COLO668 (cell line): ENCODE results near the gene ST6GALNAC2.
"Not testable (repeated sequence)": the region's sequence is repeated elsewhere in the genome, so short reads cannot be mapped to it uniquely, and the experiment has no call there.

Experiments
- DNase-seq: peaks from one replicate; lab custom pipeline; 2025; ENCODE audit not compliant: unreplicated experiment; lab: John Stamatoyannopoulos, UW

Gene ST6GALNAC2

DNA sequence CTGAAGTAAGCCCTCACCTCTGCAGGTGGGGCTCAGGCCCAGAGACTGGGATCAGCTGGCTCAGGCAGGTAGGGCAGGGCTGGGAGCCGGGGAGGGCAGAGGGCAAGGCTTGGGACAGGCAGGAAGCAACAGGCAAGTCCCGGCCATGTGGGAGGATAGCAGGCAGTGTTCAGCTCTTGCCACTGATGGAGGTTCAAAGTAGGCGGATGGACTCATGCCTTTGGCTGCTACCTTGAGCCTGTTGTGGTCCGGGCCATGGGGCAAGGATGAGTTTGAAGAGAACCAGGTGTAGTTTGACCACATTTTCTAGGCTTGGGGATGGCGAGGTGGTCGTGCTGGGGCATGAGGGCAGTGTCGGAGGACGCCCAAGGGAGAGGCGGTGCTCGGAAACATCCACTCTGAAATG lies 43.1 kb downstream of the ST6GALNAC2 start:
- DNase-seq, result no peak

DNA sequence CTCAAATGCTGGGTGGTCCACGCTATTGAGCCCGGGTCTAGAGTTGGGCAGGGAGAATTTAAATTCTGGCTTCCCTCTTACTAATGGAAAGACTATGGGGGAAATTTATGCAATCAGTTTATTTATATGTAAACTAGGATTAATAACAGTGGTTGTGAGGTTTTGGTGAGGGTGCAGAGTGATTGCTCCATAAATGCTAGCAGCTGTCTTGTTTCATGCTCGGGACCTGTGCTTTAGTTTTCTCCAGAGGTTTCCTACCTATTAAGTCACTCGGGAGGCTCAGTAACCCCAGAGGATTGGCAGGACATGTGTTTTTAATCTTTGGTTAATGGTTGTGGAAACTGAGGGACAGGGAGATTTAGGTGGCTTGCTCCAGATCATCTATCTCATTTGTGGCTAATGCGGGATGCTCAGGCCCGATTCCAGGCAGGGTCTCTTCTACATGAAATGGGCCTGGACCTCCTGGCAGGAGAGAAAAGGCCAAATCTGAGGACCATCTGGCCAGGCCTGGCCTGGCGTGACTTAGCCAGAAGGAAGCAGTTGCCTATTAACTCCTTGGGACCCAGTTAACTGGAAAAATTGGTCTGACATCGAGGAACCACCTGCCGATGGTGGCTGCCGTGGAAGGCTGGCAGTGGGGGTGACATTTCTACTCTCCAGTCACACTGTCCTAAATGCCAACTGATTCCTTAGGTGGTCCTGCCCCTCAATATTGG lies 43.8 kb downstream of the ST6GALNAC2 start:
- no peak for DNase-seq

DNA sequence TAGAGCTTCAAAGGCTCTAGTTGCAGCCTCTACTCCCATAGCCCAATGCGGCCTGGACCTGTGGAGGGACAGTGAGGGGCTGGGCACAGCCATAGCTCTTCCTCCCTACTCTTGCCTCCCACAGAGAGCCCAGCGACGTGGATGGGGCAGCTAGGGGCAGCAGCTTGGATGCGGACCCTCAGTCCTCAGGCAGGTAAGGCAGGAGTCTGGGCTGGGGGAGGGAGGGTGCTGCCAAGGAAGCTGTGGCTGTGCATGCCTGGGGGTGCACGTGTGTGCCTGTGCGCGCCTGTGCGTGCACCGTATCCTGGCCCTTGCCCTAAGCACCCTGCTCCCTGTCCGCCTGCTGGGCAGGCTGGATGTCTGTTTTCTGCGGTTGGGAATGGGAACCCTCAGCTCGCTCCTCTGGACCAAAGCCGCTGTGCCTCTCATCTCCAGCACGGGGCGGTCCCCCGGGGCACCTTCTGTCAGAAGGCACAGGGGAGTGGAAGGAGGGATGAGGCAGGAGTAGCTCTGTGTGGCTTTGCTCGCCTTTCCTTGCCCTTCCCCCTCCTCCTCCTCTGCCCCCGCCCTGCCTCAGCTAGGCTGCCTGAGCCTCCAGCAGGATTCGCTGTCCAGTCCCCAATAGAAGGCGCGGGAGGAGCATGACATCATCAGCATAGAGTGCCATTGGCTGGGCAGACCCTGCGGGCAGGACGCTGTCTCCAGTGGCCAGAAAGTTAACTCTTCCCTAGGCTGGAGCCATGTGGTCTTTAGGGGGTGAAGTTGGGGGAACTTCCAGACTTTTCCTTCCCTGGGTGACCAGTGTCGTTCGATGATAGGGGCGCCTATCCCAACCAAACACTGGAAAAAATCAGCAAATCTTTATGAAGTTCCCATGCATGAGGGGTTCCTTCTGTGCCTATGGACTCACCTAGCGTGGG lies 45.0 kb downstream of the ST6GALNAC2 start:
- peak; percentile 10 for DNase-seq

DNA sequence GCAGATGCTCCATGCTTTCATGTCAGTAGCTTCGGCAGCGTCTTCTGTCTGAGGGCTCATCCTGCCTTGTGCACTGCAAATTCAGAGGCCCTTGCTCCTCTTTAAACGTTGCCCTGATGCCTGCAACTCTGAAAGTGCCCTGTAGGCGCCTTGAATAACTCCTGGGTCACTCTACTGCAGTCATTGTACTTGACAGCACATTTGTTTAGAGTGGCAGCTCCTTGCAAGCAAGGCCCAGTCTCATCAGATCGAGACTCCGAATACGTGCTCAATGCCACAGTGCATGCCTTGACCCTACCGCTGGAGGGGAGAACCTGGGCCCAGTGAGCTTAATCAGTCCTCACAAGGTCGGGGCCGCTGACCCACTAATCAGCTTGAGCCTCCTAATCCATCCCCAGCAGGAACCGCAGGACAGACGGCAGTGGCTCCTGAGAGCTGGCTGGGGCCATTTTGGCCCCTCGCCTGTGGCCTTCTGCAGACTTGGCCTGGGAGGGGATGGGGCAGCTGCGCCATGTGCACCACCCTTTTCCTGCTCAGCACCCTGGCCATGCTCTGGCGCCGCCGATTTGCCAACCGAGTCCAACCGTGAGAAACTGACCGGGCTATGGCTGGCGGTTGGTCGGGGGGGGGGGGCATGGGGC lies 45.9 kb downstream of the ST6GALNAC2 start, which contains the start of gene PRCD:
Gene PRCD (plus strand): TSS at position 414 of the 641 bp plus-strand sequence. CDS start 98 bp downstream, at position 512.
- no peak for DNase-seq

DNA sequence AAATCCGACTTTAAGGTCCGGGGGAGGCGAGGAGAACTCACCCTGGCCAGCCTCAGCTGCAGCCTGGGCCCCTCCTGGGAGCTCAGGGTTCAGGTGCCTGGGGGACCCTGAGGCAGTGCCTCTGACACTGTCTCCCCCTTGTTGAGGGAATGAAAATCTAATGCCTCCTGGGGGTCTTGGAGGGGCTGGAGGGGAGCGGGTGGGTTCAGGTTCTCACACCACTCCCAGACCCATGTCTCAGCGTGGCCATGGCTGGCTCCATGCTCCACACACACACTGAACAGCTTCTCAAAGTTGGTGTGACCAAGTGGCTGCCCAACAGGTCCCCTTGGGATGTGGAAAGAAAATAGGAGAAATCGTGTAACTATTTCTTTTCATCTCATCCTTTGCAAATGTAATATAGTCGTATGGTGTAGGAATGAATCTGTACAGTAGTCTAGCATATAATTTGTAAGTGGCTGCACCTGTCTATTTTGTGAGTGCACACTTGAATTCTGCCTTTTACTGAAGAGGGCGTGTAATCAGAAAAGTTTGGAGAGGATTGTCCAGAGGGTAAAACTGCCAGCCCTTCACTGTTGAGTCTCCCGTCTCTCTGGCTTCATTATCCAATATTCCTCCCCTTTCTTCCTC lies 46.6 kb downstream of the ST6GALNAC2 start:
- DNase-seq, result no peak

DNA sequence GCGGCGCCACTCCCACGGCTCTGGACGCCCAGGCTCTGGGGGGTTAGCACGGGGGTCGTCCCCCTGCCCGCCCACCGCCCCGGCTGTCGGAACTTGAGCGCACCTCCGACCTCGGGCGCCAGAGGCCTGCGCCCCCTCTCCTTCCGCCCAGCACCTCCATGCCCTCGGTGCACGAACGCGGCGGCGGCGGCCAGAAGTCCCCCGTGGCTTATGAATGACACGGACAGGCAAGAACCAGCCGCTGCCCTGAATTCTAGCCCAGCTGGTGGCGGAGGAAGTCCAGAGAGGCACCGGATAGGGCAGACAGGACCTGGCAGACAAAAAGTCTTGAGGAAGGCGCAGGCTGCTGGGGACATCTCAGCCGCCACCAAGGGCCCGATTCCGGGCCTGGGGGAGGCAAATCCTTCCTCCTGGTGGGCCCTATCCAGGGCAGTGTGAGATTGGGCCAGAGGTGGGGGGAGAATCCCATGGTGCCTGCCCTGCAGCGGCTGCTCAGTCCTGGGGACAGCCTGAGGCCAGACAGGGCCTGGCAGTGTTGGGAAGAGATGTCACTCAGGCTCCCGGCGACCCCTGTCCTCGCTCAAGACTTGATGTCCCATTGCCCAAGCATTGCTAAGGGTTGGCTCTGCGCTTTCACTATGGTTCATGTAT lies 47.3 kb downstream of the ST6GALNAC2 start:
- no peak for DNase-seq

DNA sequence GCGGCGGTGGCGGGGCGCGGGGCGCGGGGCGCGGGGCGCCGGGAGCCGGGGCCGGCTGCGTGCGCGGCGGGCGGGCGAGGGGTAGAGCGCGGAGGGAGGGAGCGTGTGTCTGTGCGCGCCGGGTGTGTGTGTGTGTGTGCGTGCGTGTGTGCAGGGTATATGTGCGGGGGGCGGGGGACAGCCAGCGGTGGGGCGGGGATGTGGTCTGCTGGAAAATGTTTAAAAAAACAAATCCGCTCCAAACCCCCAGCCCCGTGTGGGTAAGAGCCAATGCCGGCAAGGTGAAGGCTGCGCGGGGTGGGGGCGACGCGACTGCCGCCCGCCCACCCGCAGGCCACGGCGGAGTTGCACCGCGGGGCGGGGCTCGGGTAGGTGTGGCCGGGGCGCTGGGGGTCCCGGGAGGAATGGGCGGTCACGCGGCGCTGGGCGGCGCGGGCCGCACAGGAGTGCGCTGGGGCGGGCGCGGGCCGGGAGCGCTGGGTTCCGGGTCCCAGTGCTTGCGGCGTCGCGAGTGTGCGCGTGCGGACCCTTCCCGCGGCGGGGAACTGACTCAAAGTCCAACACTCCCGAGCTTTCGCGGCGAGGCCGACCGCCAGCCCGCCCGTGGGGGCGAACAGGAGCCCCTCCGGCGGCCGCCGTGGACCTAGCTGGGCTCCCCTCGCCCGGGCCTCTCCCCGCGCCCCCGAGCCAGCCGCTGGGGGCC lies 47.9 kb downstream of the ST6GALNAC2 start, which contains the start of gene CYGB:
Gene CYGB (minus strand): TSS at position 132 of the 703 bp plus-strand sequence. CDS start 167 bp downstream, outside the sequence.
- DNase-seq, result no peak

DNA sequence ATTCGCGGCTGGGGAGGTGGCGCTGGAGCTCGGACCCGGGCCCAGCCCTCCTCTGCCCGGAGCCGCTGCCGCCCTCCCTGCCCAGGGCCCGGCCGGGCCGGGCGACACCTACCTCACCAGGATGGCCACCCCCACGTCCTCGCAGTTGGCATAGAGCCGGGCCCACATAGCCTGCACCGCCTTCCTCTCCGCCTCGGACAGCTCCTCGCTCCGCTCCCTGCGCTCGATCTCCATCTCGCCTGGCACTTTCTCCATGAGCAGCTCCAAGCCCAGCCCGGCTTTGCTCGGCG lies 48.4 kb downstream of the ST6GALNAC2 start:
- DNase-seq, result no peak

DNA sequence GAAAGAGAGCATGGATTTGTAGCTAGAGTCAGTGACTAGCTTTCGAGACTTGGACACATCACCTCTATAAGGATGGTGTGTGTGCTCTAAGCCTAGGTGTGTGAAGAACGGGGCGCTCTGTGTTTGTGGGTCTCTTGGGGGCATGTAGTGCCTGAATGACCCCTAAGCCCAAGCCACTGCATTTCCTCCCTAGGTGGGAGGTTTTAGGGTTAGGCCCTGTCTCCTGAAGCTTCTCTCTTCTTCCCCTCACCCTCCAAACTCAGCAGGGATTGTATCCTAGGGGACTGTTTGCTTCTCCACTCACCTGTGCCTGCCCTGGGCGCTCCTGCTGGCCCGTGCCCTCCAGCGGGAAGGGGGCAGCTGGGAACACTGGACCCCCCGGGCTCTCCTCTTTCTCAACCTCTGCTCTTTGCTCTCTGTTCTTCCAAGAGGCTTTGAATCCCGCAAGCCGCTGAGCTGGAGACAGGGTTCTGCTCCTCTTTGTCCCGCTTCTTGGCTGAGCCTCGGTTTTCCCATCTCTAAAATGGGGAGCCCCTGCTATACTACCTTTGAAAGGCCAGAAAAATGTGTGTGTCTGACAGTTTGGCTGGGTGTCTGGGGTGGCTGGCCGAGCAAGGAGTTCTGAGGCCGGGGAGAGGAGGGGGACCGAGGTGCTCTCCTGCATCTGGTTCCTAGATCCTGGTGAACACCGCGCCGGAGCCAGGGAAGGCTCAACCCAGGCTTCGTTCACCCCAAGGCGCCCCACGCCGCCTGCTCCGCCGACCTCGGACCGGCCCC lies 49.0 kb downstream of the ST6GALNAC2 start:
- no peak for DNase-seq

DNA sequence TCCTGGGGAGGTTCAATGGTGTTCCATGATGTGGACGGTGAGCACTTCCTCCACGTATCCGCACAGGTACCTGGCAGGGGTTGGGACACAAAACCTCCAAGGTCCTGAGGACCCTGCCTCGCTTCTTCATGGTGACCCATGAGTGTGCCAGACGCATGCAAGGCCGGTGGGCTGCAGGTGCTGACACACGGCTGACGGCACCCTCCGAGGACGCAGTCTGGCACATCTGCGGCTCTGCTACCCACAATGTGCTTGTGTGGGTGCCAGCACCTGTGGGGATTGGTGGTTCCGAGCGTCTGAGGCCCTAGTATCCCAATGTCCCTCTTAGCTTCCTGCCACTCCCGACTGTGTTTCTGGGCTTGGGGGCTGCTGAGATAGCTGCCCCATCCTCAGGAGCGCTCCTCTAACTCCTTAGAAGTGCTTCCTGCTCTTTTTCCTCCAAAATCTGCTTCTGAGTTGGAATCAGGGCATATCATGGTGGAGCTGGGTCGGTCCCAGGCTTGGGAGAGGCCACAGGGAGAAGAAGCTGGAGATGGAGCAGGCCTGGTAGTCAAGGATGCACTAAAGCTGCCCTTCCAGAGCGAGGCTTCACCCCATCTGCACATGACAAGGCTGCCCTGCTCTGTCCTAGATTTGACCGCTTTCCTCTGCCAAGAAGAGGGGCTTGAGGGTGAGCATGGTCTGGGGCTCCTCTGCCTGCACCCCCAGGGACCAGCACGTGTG lies 49.7 kb downstream of the ST6GALNAC2 start:
- no peak for DNase-seq

DNA sequence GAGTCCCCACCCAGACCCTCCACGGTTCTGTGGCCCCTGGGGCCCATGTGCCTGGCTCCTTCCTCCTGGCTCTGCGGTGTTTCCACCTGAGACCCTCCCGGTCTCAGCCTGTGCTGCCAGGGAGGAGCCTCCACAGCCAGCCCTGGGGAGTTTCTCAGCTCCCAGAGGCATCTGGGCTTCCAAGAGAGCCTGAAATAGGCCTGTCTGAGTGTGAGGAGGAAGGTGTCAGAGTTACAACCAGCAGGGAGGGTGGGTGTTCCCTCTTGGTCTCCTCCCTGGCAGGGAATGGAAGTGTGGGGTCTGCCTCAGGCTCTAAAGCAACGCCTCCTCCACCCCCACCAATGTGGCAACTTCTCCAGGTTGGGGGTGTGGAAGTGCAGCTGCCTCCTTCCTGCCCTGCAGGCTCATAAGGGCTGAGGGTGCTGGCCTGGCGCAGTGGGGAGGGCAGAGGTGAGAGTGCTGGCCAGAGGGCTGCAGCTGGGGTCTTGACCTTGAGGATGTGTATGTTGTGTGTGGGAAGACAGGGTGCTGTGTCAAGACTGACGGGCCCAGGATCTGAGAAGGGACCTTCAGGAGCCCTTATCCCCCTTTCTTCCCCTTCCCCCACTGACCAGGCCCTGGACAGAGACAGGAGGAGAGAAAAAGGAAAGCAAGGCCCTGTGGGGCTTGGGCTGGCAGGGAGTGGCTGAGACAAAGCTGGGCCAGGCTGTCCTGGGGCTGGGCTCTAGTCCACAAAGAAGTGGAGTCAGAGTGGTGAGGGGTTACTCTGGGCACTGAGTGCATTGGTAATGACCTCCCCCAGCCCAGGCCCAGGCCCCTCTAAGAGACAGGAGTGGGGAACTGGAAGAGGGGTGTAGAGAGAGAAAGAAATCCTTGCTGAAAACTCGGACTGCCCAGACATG lies 50.6 kb downstream of the ST6GALNAC2 start:
- DNase-seq, result no peak

DNA sequence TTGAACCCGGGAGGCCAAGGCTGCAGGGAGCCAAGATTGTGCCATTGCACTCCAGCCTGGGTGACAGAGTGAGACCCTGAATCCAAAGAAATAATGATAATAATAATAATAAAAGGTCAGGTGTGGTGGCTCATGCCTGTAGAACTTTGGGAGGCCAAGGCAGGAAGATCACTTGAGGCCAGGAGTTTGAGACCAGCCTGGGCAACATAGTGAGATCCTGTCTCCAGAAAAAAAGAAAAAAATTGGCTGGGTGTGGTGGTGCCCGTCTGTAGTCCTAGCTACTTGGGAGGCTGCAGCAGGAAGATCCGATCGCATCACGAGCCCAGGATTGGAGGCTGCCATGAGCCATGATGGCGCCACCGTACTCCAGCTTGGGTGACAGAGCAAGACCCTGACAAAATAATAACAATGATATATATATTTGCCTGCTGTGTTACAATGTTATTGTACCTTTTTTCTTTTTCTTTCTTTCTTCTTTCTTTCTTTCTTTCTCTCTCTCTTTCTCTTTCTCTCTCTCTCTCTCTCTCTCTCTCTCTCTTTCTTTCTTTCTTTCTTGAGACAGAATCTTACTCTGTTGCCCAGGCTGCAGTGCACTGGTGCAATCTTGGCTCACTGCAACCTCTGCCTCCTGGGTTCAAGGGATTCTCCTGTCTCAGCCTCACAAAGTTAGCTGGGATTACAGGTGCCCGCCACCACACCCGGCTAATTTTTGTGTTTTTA lies 51.9 kb downstream of the ST6GALNAC2 start:
- not testable (repeated sequence) for DNase-seq

DNA sequence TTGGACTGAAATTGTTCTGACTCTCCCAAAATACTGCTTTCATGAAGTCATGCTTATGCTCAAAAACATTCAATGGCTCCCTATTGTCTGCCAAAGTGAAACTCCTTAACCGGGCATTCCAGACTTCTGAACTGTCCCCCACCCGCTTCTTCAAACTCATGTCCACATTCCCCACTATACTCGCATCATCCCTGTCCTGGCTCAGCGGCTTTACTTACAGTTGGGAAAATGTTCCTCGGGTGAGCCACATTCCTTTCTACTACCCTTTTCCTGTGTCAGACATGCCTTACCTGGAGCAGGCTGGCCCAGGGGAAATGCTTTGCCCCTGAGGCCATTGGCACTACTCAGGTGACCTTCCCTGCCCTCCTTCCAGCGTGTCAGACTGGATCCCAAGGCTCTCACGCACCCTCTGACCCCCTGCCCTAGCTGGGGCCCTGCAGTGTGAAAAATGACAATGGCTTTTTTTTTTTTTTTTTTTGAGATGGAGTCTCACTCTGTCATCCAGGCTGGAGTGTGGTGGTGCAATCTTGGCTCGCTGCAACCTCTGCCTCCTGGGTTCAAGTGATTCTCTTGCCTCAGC lies 53.5 kb downstream of the ST6GALNAC2 start:
- no peak for DNase-seq

DNA sequence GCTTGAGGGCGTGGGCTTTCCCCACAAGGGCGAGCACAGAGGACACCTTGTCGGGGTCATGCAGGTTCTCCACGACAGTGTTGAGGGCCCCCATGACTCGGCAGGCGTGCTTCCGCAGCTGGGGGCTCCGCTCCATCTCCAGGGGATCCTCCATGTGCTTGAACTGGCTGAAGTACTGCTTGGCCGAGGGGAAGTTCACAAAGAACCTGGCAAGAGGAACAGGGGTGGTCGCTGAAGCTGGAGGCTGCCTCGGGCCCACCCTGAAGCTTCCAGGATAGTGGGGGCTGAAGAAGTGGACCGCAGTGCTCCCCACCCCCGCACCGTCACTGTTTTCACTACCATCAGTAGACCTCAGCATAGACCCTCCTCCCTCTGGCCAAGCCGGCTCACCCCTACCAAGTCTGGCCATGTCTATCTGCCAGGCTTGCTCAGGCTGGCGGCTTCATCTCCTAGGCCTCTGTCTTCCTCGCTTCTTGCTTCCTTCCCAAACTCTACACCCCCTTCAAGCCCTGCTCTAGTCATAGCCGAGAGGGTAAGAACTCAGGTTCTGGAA lies 54.1 kb downstream of the ST6GALNAC2 start:
- DNase-seq, result no peak

DNA sequence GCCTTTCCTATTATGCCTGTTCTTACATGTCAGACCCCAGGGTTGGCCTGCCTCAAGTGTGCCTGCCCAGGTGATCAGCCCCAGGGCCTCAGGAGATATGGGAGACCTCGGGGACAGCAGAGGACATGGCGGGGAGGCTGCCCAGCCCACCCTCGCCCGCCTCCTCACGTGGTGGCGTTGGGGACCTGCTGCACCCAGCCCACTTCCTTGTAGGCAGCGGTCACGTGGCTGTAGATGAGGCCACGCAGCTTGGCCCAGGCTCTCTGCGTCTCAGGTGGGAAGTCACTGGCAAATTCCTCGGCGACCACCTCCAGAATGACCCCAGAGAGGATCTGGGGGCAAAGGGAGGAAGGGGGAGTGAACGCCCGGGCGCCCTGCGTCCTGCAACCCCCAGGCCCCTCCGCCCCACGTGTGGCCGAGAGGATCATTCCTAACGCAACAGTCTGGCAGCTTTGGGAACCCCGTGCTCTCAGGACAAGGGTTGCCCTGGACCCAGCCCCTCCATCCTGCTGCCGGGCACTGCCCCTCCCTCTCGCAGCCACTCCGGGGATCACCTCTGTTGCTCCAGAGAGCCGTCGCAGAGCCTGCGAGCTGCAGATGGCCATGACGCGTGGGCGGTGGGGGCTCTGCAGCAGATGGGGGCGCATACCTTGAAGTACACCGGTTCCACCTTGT lies 54.7 kb downstream of the ST6GALNAC2 start:
- DNase-seq, result no peak
